ENCODE data around the gene CLGN.
"Not testable (repeated sequence)": the region's sequence is repeated elsewhere in the genome, so short reads cannot be mapped to it uniquely, and the experiment has no call there.

CLGN gene

GRCh38 chr4:140427106-140427918 lies at the start of gene CLGN:
Gene CLGN (minus strand): TSS chr4:140427648. CDS start chr4:140413078, 14,570 bp downstream.
- peak; percentile 49 to 59 for DNase-seq (ENCODE audit: low read depth in 2 of 2)

GRCh38 chr4:140472156-140472555 lies 44.7 kb upstream of the CLGN start:
- no peak for DNase-seq (ENCODE audit: low read depth in 2 of 2)

GRCh38 chr4:140469791-140470733 lies 42.6 kb upstream of the CLGN start:
- no peak for DNase-seq (ENCODE audit: low read depth in 2 of 2)

- DNase-seq (ENCODE audit: low read depth in 2 of 2) = no peak
Measured at GRCh38 chr4:140466146-140466545, 38.7 kb upstream of the CLGN start.

- no peak for DNase-seq (ENCODE audit: low read depth in 2 of 2)
Measured at GRCh38 chr4:140463614-140464013, 36.2 kb upstream of the CLGN start.

- no peak for DNase-seq (ENCODE audit: low read depth in 2 of 2)
Measured at GRCh38 chr4:140463182-140463581, 35.7 kb upstream of the CLGN start.

GRCh38 chr4:140450352-140450751 lies 22.9 kb upstream of the CLGN start:
- no peak for DNase-seq (ENCODE audit: low read depth in 2 of 2)

GRCh38 chr4:140448830-140449229 lies 21.4 kb upstream of the CLGN start:
- no peak for DNase-seq (ENCODE audit: low read depth in 2 of 2)

- DNase-seq (ENCODE audit: low read depth in 2 of 2) = no peak
Measured at GRCh38 chr4:140448162-140448561, 20.7 kb upstream of the CLGN start.

- DNase-seq (ENCODE audit: low read depth in 2 of 2) = not testable (repeated sequence)
Measured at GRCh38 chr4:140444347-140444746, 16.9 kb upstream of the CLGN start.

GRCh38 chr4:140439644-140440142 lies 12.2 kb upstream of the CLGN start:
- no peak for DNase-seq (ENCODE audit: low read depth in 2 of 2)

GRCh38 chr4:140427919-140428471 lies 547 bp upstream of the CLGN start:
- DNase-seq (ENCODE audit: low read depth in 2 of 2) = no peak

GRCh38 chr4:140426610-140427105 lies 790 bp downstream of the CLGN start:
- no peak for DNase-seq (ENCODE audit: low read depth in 2 of 2)

- no peak for DNase-seq (ENCODE audit: low read depth in 2 of 2)
Measured at GRCh38 chr4:140423106-140423505, 4.3 kb downstream of the CLGN start.

GRCh38 chr4:140413130-140413969 lies 14.1 kb downstream of the CLGN start:
- not testable (repeated sequence) for DNase-seq (ENCODE audit: low read depth in 2 of 2)

- DNase-seq (ENCODE audit: low read depth in 2 of 2) = no peak
Measured at GRCh38 chr4:140408974-140409373, 18.5 kb downstream of the CLGN start.

GRCh38 chr4:140406292-140406691 lies 21.2 kb downstream of the CLGN start:
- no peak for DNase-seq (ENCODE audit: low read depth in 2 of 2)

GRCh38 chr4:140400111-140400510 lies 27.3 kb downstream of the CLGN start:
- no peak for DNase-seq (ENCODE audit: low read depth in 2 of 2)

GRCh38 chr4:140395668-140396067 lies 31.8 kb downstream of the CLGN start:
- no peak for DNase-seq (ENCODE audit: low read depth in 2 of 2)

GRCh38 chr4:140388015-140388414 lies 39.4 kb downstream of the CLGN start:
- DNase-seq (ENCODE audit: low read depth in 2 of 2) = no peak

GRCh38 chr4:140382732-140383131 lies 44.7 kb downstream of the CLGN start:
- no peak for DNase-seq (ENCODE audit: low read depth in 2 of 2)

Data from stimulated activated CD8-positive, alpha-beta memory T cell treated with anti-CD3 and anti-CD28 coated beads, Interleukin-15, amount 100 ng/mL, for 48 hours (primary cell).